Measurements from ENCODE around the gene GUCA2A.

GUCA2A gene

GRCh38 chr1:42130061-42130660 lies 34.4 kb downstream of the GUCA2A start:
- no peak for FAIRE-seq
- DNase-seq (ENCODE audit: insufficient read length, low spot score), result no peak
- TF ChIP-seq CTCF (IDR thresholded peaks at IDR 0.05; ENCODE audit: insufficient read depth, missing control alignments), result no peak

GRCh38 chr1:42128964-42129363 lies 35.6 kb downstream of the GUCA2A start:
- no peak for FAIRE-seq
- no peak for TF ChIP-seq CTCF (IDR thresholded peaks at IDR 0.05; ENCODE audit: insufficient read depth, missing control alignments)
- no peak for DNase-seq (ENCODE audit: insufficient read length, low spot score)

- TF ChIP-seq CTCF (IDR thresholded peaks at IDR 0.05; ENCODE audit: insufficient read depth, missing control alignments), result no peak
- FAIRE-seq (no peak), DNase-seq (ENCODE audit: insufficient read length, low spot score) (no peak)
Measured at GRCh38 chr1:42128499-42128898, 36.0 kb downstream of the GUCA2A start.

- DNase-seq (ENCODE audit: insufficient read length, low spot score) (no peak), FAIRE-seq (no peak)
- TF ChIP-seq CTCF (IDR thresholded peaks at IDR 0.05; ENCODE audit: insufficient read depth, missing control alignments), result no peak
Measured at GRCh38 chr1:42127767-42128166, 36.8 kb downstream of the GUCA2A start.

GRCh38 chr1:42125552-42125951 lies 39.0 kb downstream of the GUCA2A start:
- DNase-seq (ENCODE audit: insufficient read length, low spot score) (no peak), FAIRE-seq (no peak)
- no peak for TF ChIP-seq CTCF (IDR thresholded peaks at IDR 0.05; ENCODE audit: insufficient read depth, missing control alignments)

GRCh38 chr1:42122408-42122807 lies 42.1 kb downstream of the GUCA2A start:
- FAIRE-seq, result no peak
- no peak for TF ChIP-seq CTCF (IDR thresholded peaks at IDR 0.05; ENCODE audit: insufficient read depth, missing control alignments)

GRCh38 chr1:42118125-42118524 lies 46.4 kb downstream of the GUCA2A start:
- FAIRE-seq (no peak), DNase-seq (ENCODE audit: insufficient read length, low spot score) (no peak)
- TF ChIP-seq CTCF (IDR thresholded peaks at IDR 0.05; ENCODE audit: insufficient read depth, missing control alignments), result no peak

More at GRCh38 chr1:42122408-42122807, 42.1 kb downstream of the GUCA2A start:
- DNase-seq (ENCODE audit: insufficient read length, low spot score), result no peak
